ENCODE measurements around the gene MFSD6.

DNA sequence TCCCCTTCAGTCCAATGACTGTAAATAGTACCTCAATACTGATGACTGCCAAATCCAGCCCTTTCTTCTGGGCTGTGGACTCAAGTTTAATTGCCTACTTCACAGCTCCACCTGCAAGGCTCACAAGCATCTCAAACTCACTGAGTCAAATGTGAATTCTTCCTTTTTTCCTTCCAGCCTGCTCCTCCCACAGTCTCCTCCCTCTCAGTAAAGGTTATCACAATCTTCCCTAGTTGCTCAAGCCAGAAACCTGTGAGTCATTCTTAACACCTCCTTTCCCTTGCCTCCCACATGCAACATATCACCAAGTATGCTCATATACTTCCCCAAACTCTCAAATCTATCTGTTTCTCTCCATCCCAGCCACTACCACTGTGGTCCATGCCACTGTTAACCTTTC lies 3.7 kb upstream of the MFSD6 start:
- TF ChIP-seq, protein P1, sequence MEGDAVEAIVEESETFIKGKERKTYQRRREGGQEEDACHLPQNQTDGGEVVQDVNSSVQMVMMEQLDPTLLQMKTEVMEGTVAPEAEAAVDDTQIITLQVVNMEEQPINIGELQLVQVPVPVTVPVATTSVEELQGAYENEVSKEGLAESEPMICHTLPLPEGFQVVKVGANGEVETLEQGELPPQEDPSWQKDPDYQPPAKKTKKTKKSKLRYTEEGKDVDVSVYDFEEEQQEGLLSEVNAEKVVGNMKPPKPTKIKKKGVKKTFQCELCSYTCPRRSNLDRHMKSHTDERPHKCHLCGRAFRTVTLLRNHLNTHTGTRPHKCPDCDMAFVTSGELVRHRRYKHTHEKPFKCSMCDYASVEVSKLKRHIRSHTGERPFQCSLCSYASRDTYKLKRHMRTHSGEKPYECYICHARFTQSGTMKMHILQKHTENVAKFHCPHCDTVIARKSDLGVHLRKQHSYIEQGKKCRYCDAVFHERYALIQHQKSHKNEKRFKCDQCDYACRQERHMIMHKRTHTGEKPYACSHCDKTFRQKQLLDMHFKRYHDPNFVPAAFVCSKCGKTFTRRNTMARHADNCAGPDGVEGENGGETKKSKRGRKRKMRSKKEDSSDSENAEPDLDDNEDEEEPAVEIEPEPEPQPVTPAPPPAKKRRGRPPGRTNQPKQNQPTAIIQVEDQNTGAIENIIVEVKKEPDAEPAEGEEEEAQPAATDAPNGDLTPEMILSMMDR (IDR thresholded peaks at IDR 0.05) = no peak
- TF ChIP-seq POLR2A (IDR thresholded peaks at IDR 0.05) = no peak

Measured in esophagus squamous epithelium (tissue), 4 donors.